ENCODE data around the gene WDR62. TPM values are rescaled to one million over a fixed set of nuclear protein-coding genes. Genes with fewer than 3 reads are reported as not detected.
A peak's percentile ranks its signal among the peaks of the same experiment; 100 is the strongest.

The WDR62 gene
- polyA plus RNA-seq, 1 donor, result 7.8 TPM

DNA sequence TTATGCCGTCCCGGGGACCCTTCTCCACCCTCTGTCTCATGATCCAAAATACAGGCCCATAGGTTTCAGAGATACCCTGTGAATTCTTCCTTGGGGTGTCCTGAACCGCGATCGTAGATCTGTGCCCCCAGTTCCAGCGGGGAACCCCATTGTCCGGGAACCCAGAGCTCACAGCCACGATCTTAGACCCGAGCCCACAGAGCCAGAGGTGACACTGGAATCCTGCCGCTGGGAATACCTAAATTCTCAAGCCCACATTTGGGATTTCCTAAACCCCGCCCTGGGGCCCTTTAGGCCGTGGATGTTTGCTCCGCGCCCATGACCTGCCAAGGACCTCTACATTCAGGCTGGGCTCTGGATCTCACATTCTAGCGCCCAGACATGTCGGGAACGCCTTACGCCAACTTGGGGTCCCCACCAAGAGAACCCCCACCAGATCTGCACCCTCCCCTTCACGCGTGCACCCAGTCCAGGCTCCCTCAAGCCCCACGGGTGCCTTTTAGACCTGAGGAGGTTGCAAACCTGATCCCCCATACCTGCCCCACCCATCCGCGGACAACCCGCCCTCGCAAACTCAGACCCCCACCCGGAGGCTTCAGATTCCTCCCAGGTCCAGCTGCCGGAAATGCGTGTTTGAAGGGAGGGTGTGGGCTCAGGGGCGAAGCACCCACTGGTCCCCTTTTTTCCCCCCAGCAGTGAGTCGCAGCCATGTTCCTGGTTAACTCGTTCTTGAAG lies 85.8 kb downstream of the WDR62 start:
- DNase-seq, result peak; percentile 36

GRCh38 chr19:36141039-36141927 lies 86.6 kb downstream of the WDR62 start:
- peak; percentile 77 for DNase-seq

DNA sequence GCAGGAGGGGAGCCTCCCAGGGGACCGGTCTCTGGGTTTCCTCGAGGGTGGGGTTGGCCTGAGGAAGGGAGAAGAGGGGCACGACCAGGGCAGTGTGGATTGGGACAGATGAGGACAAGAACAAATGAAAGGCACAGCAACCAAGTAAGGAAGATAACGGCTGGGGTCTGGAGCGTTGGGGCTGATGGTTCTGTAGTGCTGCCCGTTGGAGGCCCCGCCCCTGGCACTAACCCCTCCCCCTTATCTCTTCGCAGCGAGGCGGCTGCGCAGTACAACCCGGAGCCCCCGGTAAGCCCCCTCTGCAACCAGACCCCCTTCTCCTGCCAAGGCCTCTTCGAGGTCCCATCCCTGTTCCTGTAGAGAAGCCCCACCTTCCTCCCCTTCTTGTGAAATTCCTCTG lies 87.3 kb downstream of the WDR62 start:
- no peak for DNase-seq

DNA sequence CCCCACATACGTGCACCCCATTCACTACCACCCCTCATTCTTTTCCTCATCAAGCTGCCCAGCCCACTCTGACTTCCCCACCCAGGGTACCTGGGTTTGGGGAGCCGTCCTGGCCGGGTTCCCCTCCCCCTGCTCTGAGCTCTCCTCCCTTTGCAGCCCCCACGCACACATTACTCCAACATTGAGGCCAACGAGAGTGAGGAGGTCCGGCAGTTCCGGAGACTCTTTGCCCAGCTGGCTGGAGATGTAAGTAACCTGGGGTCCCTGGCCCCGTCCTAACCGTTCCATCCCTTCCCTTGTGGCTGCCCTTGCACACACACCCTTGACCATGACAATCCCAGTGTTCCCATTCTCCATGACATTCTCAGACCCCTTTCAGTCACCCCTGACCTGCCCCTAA lies 87.8 kb downstream of the WDR62 start:
- no peak for DNase-seq

GRCh38 chr19:36144624-36145023 lies 89.9 kb downstream of the WDR62 start:
- DNase-seq, result no peak

DNA sequence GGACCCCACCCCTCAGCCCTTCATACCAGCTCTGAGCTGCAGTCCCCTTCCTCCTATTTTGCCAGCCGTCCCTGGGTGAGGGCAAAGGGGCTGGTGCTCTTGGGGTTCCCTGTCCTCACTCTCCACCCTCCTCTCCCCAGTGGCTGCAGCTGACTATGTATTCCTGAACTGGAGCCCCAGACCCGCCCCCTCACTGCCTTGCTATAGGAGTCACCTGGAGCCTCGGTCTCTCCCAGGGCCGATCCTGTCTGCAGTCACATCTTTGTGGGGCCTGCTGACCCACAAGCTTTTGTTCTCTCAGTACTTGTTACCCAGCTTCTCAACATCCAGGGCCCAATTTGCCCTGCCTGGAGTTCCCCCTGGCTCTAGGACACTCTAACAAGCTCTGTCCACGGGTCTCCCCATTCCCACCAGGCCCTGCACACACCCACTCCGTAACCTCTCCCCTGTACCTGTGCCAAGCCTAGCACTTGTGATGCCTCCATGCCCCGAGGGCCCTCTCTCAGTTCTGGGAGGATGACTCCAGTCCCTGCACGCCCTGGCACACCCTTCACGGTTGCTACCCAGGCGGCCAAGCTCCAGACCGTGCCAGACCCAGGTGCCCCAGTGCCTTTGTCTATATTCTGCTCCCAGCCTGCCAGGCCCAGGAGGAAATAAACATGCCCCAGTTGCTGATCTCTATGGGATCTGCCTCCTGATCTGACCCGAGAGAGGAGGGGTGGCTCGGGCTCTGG lies 95.1 kb downstream of the WDR62 start:
- DNase-seq, result no peak

GRCh38 chr19:36150586-36150985 lies 95.9 kb downstream of the WDR62 start:
- DNase-seq, result no peak

DNA sequence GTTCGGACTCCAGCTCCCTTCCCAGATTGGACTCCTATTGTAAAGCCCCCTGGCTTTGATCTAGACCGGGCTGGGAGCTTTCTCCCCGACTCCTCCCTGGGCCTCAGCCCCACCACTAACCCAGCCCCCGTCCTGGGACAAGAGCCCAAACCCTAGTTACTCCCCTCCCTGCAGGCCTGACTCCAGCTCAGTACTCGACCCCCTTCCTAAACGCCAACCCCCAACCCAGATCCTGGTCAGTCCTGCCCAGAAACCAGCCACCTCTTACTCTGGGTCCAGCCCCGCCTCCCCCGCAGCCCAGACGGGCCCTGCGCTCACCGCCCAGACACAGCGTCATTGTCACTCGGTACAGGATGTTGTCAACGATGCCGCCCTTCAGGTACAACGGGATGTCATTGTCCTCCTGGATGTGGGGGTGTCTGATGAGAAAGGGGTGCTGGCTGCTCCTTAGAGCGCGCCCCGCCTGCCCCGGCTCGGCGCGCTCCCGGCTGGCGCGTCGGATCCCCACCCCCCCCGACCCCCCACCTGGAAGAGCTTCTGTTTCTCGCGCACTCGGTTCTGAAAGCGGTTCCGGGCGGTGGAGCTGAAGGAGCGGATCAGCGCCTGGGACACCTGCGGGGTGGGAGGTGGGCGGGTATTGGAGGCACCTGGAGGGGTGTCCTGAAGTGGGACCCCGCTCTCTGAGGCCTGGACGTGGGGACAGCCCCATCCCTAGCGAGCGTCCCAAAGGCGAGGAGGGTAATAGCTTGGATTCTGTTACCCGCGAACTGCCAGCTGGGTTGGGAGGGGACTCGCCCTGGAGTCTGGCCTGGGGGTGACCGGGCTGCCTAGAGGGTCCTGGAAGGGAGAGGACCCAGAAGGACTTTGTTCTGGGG lies 96.7 kb downstream of the WDR62 start:
- DNase-seq, result peak; percentile 55

DNA sequence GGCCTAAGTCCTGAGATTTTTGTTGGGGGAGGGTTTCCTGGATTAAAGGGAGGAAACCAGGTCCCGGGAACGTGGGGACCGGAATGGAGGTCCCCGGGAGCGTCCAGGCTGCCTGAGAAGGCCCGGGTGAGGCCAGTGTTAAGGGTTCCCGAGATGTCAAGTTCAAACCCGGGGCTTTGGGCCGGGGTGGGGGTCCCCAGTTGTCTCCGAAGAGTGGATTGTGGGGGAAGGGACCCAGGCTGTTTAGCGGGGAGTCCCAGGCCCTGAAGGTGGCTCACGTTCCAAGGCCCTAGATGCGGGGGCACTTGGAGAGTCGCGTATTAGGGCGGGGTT lies 97.3 kb downstream of the WDR62 start:
- DNase-seq, result no peak

DNA sequence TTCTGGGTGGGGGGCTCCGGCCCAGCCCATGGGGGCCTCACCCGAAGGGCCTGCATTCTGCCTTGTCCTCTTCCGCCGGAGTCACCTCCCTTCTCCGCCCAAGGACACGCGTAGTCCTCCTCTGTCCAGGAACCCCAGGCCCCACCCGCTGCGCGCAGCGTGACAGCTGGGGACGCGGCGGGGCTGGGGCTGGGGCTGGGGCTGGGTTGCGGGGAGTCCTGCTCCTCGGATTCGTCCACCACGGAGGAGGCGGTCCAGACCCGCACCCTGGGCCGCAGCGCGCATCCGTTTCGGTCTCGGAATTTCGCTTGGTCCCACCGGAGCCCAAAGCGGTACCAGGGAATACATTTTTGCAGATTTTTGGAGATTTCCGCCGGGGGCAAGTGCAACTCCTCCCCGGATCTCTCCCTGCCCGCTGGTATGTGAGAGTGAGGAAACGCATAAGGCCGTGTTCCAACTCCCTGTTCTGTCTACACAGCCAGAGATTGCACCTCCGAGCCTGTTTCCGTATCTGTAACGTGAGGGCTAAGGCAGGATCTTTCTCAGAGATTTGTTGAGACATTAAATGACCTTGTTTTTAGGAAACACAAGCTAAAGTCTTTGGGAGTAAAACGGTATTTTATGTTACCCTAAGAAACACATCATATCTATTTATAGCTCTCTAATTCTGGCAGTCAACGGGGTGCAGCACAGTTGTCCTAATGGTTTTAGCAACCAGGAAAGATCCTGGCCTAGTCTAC lies 97.8 kb downstream of the WDR62 start, which contains the start of gene COX7A1:
TSS of gene COX7A1 (minus strand) at position 96 of the 740 bp plus-strand sequence. CDS start at position 56, 40 bp downstream.
- peak; percentile 46 for DNase-seq

DNA sequence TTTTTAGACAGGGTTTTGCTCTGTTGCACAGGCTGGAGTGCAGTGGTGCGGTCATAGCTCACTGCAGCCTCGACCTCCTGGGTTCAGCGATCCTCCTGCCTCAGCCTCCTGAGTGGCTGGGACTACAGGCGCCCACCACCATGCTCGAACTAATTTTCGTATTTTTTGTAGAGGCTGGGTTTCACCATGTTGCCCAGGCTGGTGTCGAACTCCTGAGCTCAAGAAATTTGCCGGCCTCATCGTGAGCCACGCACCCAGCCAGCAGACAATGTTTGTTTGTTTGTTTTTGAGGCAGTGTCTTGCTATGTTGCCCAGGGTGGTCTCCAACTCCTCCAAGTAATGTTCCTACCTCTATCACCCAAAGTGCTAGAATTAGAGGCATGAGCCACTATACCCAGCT lies 98.4 kb downstream of the WDR62 start:
- no peak for DNase-seq

Other genes with a start within 250 kb of the WDR62 start
- 39.3 TPM for gene PRODH2, start 242.1 kb upstream of the WDR62 start, polyA plus RNA-seq (ENCODE audit: insufficient read length)
- gene NPHS1, start 202.4 kb upstream of the WDR62 start, polyA plus RNA-seq (ENCODE audit: insufficient read length), result 123 TPM
- gene KIRREL2, start 198.0 kb upstream of the WDR62 start, polyA plus RNA-seq (ENCODE audit: insufficient read length), result 9.0 TPM
- gene APLP1, start 186.3 kb upstream of the WDR62 start, polyA plus RNA-seq (ENCODE audit: insufficient read length), result 25.0 TPM
- gene NFKBID, start 154.4 kb upstream of the WDR62 start, polyA plus RNA-seq (ENCODE audit: insufficient read length), result 4.4 TPM
- 1.1 TPM for gene HCST, start 152.4 kb upstream of the WDR62 start, polyA plus RNA-seq (ENCODE audit: insufficient read length)
- gene TYROBP, start 146.6 kb upstream of the WDR62 start, polyA plus RNA-seq (ENCODE audit: insufficient read length), result 7.4 TPM
- gene LRFN3, start 118.5 kb upstream of the WDR62 start, polyA plus RNA-seq (ENCODE audit: insufficient read length), result 10.2 TPM
- gene SDHAF1, start 59.7 kb upstream of the WDR62 start, polyA plus RNA-seq (ENCODE audit: insufficient read length), result 9.4 TPM
- gene SYNE4, start 46.1 kb upstream of the WDR62 start, polyA plus RNA-seq (ENCODE audit: insufficient read length), result 14.0 TPM
- 15.3 TPM for gene ALKBH6, start 40.7 kb upstream of the WDR62 start, polyA plus RNA-seq (ENCODE audit: insufficient read length)
- gene CLIP3, start 22.0 kb upstream of the WDR62 start, polyA plus RNA-seq (ENCODE audit: insufficient read length), result 55.9 TPM
- gene THAP8, start 612 bp upstream of the WDR62 start, polyA plus RNA-seq (ENCODE audit: insufficient read length), result 9.2 TPM
- gene OVOL3, start 56.2 kb downstream of the WDR62 start, polyA plus RNA-seq (ENCODE audit: insufficient read length), result not detected
- gene POLR2I, start 60.0 kb downstream of the WDR62 start, polyA plus RNA-seq (ENCODE audit: insufficient read length), result 42.6 TPM
- 110 TPM for gene TBCB, start 60.6 kb downstream of the WDR62 start, polyA plus RNA-seq (ENCODE audit: insufficient read length)
- gene CAPNS1, start 85.2 kb downstream of the WDR62 start, polyA plus RNA-seq (ENCODE audit: insufficient read length), result 520 TPM
- gene COX7A1, start 97.5 kb downstream of the WDR62 start, polyA plus RNA-seq (ENCODE audit: insufficient read length), result 25.6 TPM
- 8.1 TPM for gene ZNF565, start 159.8 kb downstream of the WDR62 start, polyA plus RNA-seq (ENCODE audit: insufficient read length)
- 155 TPM for gene ZNF146, start 160.2 kb downstream of the WDR62 start, polyA plus RNA-seq (ENCODE audit: insufficient read length)